Progenitor cell of endocrine pancreas (in vitro differentiated cells): ENCODE measurements around the gene ZNF740. TPM values are rescaled to one million over a fixed set of nuclear protein-coding genes. Genes with fewer than 3 reads are reported as not detected.
A peak's percentile ranks its signal among the peaks of the same experiment; 100 is the strongest.

Experiments used
- DNase-seq: peaks from one replicate; pipeline ENCODE4 v3.0.0; 2021; ENCODE audit warnings: low spot score; ENCODE audit not compliant: unreplicated experiment
- H3K27ac Mint-ChIP-seq: 2 replicates; pipeline ENCODE4 v1.8.0; 2021; ENCODE audit warnings: mild to moderate bottlenecking, moderate library complexity, mixed read lengths
- H3K27me3 Mint-ChIP-seq: 2 replicates; pipeline ENCODE4 v1.8.0; 2021; ENCODE audit warnings: mixed read lengths
- H3K36me3 Mint-ChIP-seq: 2 replicates; pipeline ENCODE4 v1.8.0; 2022; ENCODE audit warnings: mixed read lengths; ENCODE audit not compliant: insufficient read depth
- H3K4me1 Mint-ChIP-seq: 2 replicates; pipeline ENCODE4 v1.8.0; 2021; ENCODE audit warnings: low read depth, mixed read lengths
- H3K4me3 Mint-ChIP-seq: 2 replicates; pipeline ENCODE4 v1.8.0; 2021; ENCODE audit warnings: low read depth, mild to moderate bottlenecking, moderate library complexity, mixed read lengths
- H3K9me3 Mint-ChIP-seq: 2 replicates; pipeline ENCODE4 v1.8.0; 2021; ENCODE audit warnings: low read depth, mixed read lengths
- CTCF ChIP-seq: fragments of 200-600 bp; sonication (generic); IDR thresholded peaks from one replicate; pipeline ENCODE4 v1.5.0; 2021; ENCODE audit warnings: antibody characterized with exemption, mild to moderate bottlenecking; ENCODE audit not compliant: unreplicated experiment
- total RNA-seq: library from RNA; stranded (reverse); gene quantifications from 2 replicates; pipeline ENCODE4 v1.2.1, GENCODE V29; 2021

Gene ZNF740
- total RNA-seq, 1 donor from 2014 or later = 75.7 TPM

GRCh38 chr12:53213348-53213747 is 32.8 kb downstream of the ZNF740 start:
- H3K36me3 Mint-ChIP-seq = no peaks in the 10 kb centered on the region
- peak; percentile 82 for DNase-seq
- peaks cover 17% of the 10 kb centered on the region for H3K27me3 Mint-ChIP-seq
- H3K27ac Mint-ChIP-seq = peak overlapping the region; percentile 31
- H3K9me3 Mint-ChIP-seq = no peaks in the 10 kb centered on the region
- no peak overlapping the region for H3K4me3 Mint-ChIP-seq
- TF ChIP-seq CTCF = peak; percentile 98
- H3K4me1 Mint-ChIP-seq = peaks cover 16% of the 10 kb centered on the region

- DNase-seq = no peak
- peak overlapping the region; percentile 16 for H3K27ac Mint-ChIP-seq
- H3K4me3 Mint-ChIP-seq = no peak overlapping the region
- no peak for TF ChIP-seq CTCF
- no peaks in the 10 kb centered on the region for H3K36me3 Mint-ChIP-seq
- peaks cover 23% of the 10 kb centered on the region for H3K27me3 Mint-ChIP-seq
- peaks cover 17% of the 10 kb centered on the region for H3K4me1 Mint-ChIP-seq
- no peaks in the 10 kb centered on the region for H3K9me3 Mint-ChIP-seq
Observed at GRCh38 chr12:53214221-53214620, 33.7 kb downstream of the ZNF740 start.

- TF ChIP-seq CTCF = no peak
- Mint-ChIP-seq H3K27ac (no peak overlapping the region), H3K4me1 (peaks cover 22% of the 10 kb centered on the region), H3K27me3 (peaks cover 29% of the 10 kb centered on the region), H3K36me3 (no peaks in the 10 kb centered on the region), H3K4me3 (no peak overlapping the region), H3K9me3 (no peaks in the 10 kb centered on the region)
- DNase-seq = no peak
Observed at GRCh38 chr12:53214687-53215455, 34.3 kb downstream of the ZNF740 start.

GRCh38 chr12:53215497-53215896 is 35.0 kb downstream of the ZNF740 start:
- Mint-ChIP-seq H3K4me3 (no peak overlapping the region), H3K36me3 (no peaks in the 10 kb centered on the region)

More at GRCh38 chr12:53215497-53215896, 35.0 kb downstream of the ZNF740 start:
- no peaks in the 10 kb centered on the region for H3K9me3 Mint-ChIP-seq
- no peak for DNase-seq
- H3K27me3 Mint-ChIP-seq = peaks cover 32% of the 10 kb centered on the region
- no peak overlapping the region for H3K27ac Mint-ChIP-seq
- H3K4me1 Mint-ChIP-seq = peaks cover 24% of the 10 kb centered on the region
- no peak for TF ChIP-seq CTCF
